ENCODE measurements around the gene SLC35A3.

The SLC35A3 gene

GRCh38 chr1:100061681-100062080 lies 91.9 kb downstream of the SLC35A3 start:
- Histone ChIP-seq H3K79me2 (no peaks in the 10 kb centered on the region), H2AFZ (no peak overlapping the region), H3K27me3 (ENCODE audit: control insufficient read depth, insufficient read depth, low read length) (no peaks in the 10 kb centered on the region), H3K4me3 (ENCODE audit: low read depth, low read length) (no peak overlapping the region), H3K4me2 (ENCODE audit: low read length) (no peak overlapping the region), H3K27ac (no peak overlapping the region), H3K36me3 (ENCODE audit: control insufficient read depth, insufficient read depth, low read length) (no peaks in the 10 kb centered on the region), H3K4me1 (peaks cover 4% of the 10 kb centered on the region), H3K9ac (no peak overlapping the region), H3K9me3 (ENCODE audit: control insufficient read depth, low read length) (no peaks in the 10 kb centered on the region)
- TF ChIP-seq CTCF (IDR thresholded peaks at IDR 0.05) = no peak

- Histone ChIP-seq H3K4me3 (ENCODE audit: low read depth, low read length) (no peak overlapping the region), H3K9ac (no peak overlapping the region), H3K9me3 (ENCODE audit: control insufficient read depth, low read length) (no peaks in the 10 kb centered on the region), H3K79me2 (no peaks in the 10 kb centered on the region), H3K27me3 (ENCODE audit: control insufficient read depth, insufficient read depth, low read length) (no peaks in the 10 kb centered on the region), H2AFZ (no peak overlapping the region), H3K27ac (peak overlapping the region; percentile 74), H3K4me2 (ENCODE audit: low read length) (no peak overlapping the region), H3K4me1 (peaks cover 20% of the 10 kb centered on the region), H3K36me3 (ENCODE audit: control insufficient read depth, insufficient read depth, low read length) (no peaks in the 10 kb centered on the region)
- no peak for TF ChIP-seq CTCF (IDR thresholded peaks at IDR 0.05)
These were observed 95.6 kb downstream of the SLC35A3 start for GRCh38 chr1:100065183-100065968.

GRCh38 chr1:100065969-100066227 lies 96.1 kb downstream of the SLC35A3 start:
- H3K4me1 ChIP-seq = peaks cover 20% of the 10 kb centered on the region
- H3K27me3 ChIP-seq (ENCODE audit: control insufficient read depth, insufficient read depth, low read length) = no peaks in the 10 kb centered on the region
- H3K27ac ChIP-seq = peak overlapping the region; percentile 74
- H2AFZ ChIP-seq = no peak overlapping the region
- H3K4me3 ChIP-seq (ENCODE audit: low read depth, low read length) = no peak overlapping the region
- no peaks in the 10 kb centered on the region for H3K79me2 ChIP-seq
- no peaks in the 10 kb centered on the region for H3K9me3 ChIP-seq (ENCODE audit: control insufficient read depth, low read length)
- no peaks in the 10 kb centered on the region for H3K36me3 ChIP-seq (ENCODE audit: control insufficient read depth, insufficient read depth, low read length)
- H3K4me2 ChIP-seq (ENCODE audit: low read length) = no peak overlapping the region
- H3K9ac ChIP-seq = no peak overlapping the region
- no peak for TF ChIP-seq CTCF (IDR thresholded peaks at IDR 0.05)

GRCh38 chr1:100070201-100070939 lies 100.6 kb downstream of the SLC35A3 start:
- Histone ChIP-seq H3K36me3 (ENCODE audit: control insufficient read depth, insufficient read depth, low read length) (no peaks in the 10 kb centered on the region), H3K27ac (peak overlapping the region; percentile 81)

More at GRCh38 chr1:100070201-100070939, 100.6 kb downstream of the SLC35A3 start:
- Histone ChIP-seq H3K4me2 (ENCODE audit: low read length) (peak overlapping the region; percentile 54), H3K4me1 (peaks cover 29% of the 10 kb centered on the region), H3K79me2 (peaks cover 2% of the 10 kb centered on the region), H3K27me3 (ENCODE audit: control insufficient read depth, insufficient read depth, low read length) (no peaks in the 10 kb centered on the region), H3K9me3 (ENCODE audit: control insufficient read depth, low read length) (no peaks in the 10 kb centered on the region), H2AFZ (no peak overlapping the region), H3K4me3 (ENCODE audit: low read depth, low read length) (peak overlapping the region; percentile 19), H3K9ac (no peak overlapping the region)
- TF ChIP-seq CTCF (IDR thresholded peaks at IDR 0.05) = no peak

Data from parathyroid adenoma (tissue), 2 donors.